Karpas-422 (cell line): ENCODE results near the gene PODN. TPM values are rescaled to one million over a fixed set of nuclear protein-coding genes. Genes with fewer than 3 reads are reported as not detected.

Experiments
- DNase-seq: peaks from one replicate; pipeline ENCODE4 v3.0.0-alpha.2; 2015
- H2AFZ ChIP-seq: fragments of 200-600 bp; sonication (generic); 2 replicates; pipeline ENCODE4 v1.6.1; 2014; ENCODE audit warnings: antibody characterized with exemption, low read length, mixed read lengths
- H3K27ac ChIP-seq: fragments of 200-600 bp; sonication (generic); 2 replicates; pipeline ENCODE4 v1.5.1; 2014; ENCODE audit warnings: mild to moderate bottlenecking, low read length, moderate library complexity
- H3K27me3 ChIP-seq: fragments of 200-600 bp; sonication (generic); 2 replicates; pipeline ENCODE4 v1.6.1; 2014; ENCODE audit warnings: low read length, mixed read lengths
- H3K36me3 ChIP-seq: fragments of 200-600 bp; sonication (generic); 2 replicates; pipeline ENCODE4 v1.6.1; 2014; ENCODE audit warnings: low read length, mixed read lengths; ENCODE audit not compliant: insufficient read depth
- H3K4me1 ChIP-seq: fragments of 200-600 bp; sonication (generic); 2 replicates; pipeline ENCODE4 v1.6.1; 2014; ENCODE audit warnings: mild to moderate bottlenecking, low read length, mixed read lengths
- H3K4me2 ChIP-seq: fragments of 200-600 bp; sonication (generic); 2 replicates; pipeline ENCODE4 v1.6.1; 2014; ENCODE audit warnings: low read length, low read depth, mild to moderate bottlenecking; ENCODE audit not compliant: poor library complexity, severe bottlenecking
- H3K4me3 ChIP-seq: fragments of 200-600 bp; sonication (generic); 2 replicates; pipeline ENCODE4 v1.5.1; 2014; ENCODE audit warnings: mild to moderate bottlenecking, antibody characterized with exemption, low read length, mixed read lengths
- H3K79me2 ChIP-seq: fragments of 200-600 bp; sonication (generic); 2 replicates; pipeline ENCODE4 v1.6.1; 2014; ENCODE audit warnings: mild to moderate bottlenecking, low read length, mixed read lengths
- H3K9ac ChIP-seq: fragments of 200-600 bp; sonication (generic); 2 replicates; pipeline ENCODE4 v1.6.0; 2014; ENCODE audit warnings: low read length
- H3K9me2 ChIP-seq: fragments of 200-600 bp; sonication (generic), shearing (Covaris generic); replicated peaks from 2 replicates; pipeline ENCODE4 v1.6.0; 2014; ENCODE audit warnings: mild to moderate bottlenecking, low read length, moderate library complexity; ENCODE audit not compliant: insufficient read depth
- H3K9me3 ChIP-seq: fragments of 300-700, 200-600 bp; sonication (generic); 2 replicates; pipeline ENCODE4 v1.6.1; 2014; ENCODE audit warnings: low read length, mixed read lengths
- H4K20me1 ChIP-seq: fragments of 200-600 bp; sonication (generic); 2 replicates; pipeline ENCODE4 v1.6.1; 2014; ENCODE audit warnings: mild to moderate bottlenecking, antibody characterized with exemption, low read length, low read depth; ENCODE audit not compliant: insufficient read depth
- total RNA-seq: library from RNA; depleted of rRNA; stranded (reverse); fragments of >200 nt; shearing (Covaris generic); gene quantifications from 2 replicates; pipeline ENCODE4 v1.2.3, GENCODE V29; 2014; ENCODE audit warnings: low replicate concordance

PODN gene
- total RNA-seq, 1 experiment from 2014 or later = not detected

GRCh38 chr1:53116933-53117600 is 55.1 kb downstream of the PODN start:
- H3K9ac ChIP-seq = no peak overlapping the region
- H3K27ac ChIP-seq = no peak overlapping the region
- no peaks in the 10 kb centered on the region for H3K27me3 ChIP-seq
- no peak overlapping the region for H3K4me2 ChIP-seq
- H3K79me2 ChIP-seq = no peaks in the 10 kb centered on the region
- no peaks in the 10 kb centered on the region for H3K4me1 ChIP-seq
- DNase-seq = no peak
- H3K4me3 ChIP-seq = no peak overlapping the region
- no peaks in the 10 kb centered on the region for H3K9me2 ChIP-seq
- no peaks in the 10 kb centered on the region for H3K9me3 ChIP-seq
- H3K36me3 ChIP-seq = no peaks in the 10 kb centered on the region
- no peak overlapping the region for H2AFZ ChIP-seq
- H4K20me1 ChIP-seq = no peaks in the 10 kb centered on the region

- Histone ChIP-seq H3K4me3 (no peak overlapping the region), H3K27me3 (no peaks in the 10 kb centered on the region), H3K4me2 (no peak overlapping the region), H3K9me3 (no peaks in the 10 kb centered on the region), H2AFZ (no peak overlapping the region), H3K9me2 (no peaks in the 10 kb centered on the region), H3K79me2 (no peaks in the 10 kb centered on the region), H4K20me1 (no peaks in the 10 kb centered on the region), H3K9ac (no peak overlapping the region), H3K4me1 (no peaks in the 10 kb centered on the region), H3K36me3 (no peaks in the 10 kb centered on the region), H3K27ac (no peak overlapping the region)
- DNase-seq = no peak
Observed at GRCh38 chr1:53117836-53118235, 55.8 kb downstream of the PODN start.

- no peak overlapping the region for H3K4me2 ChIP-seq
- H3K9me3 ChIP-seq = no peaks in the 10 kb centered on the region
- no peak overlapping the region for H3K9ac ChIP-seq
- H3K4me3 ChIP-seq = no peak overlapping the region
- H3K27me3 ChIP-seq = no peaks in the 10 kb centered on the region
- no peak overlapping the region for H3K27ac ChIP-seq
- no peaks in the 10 kb centered on the region for H3K4me1 ChIP-seq
- no peaks in the 10 kb centered on the region for H3K36me3 ChIP-seq
- no peaks in the 10 kb centered on the region for H3K9me2 ChIP-seq
- H3K79me2 ChIP-seq = no peaks in the 10 kb centered on the region
- H2AFZ ChIP-seq = no peak overlapping the region
- no peak for DNase-seq
- H4K20me1 ChIP-seq = no peaks in the 10 kb centered on the region
Observed at GRCh38 chr1:53120659-53121058, 58.6 kb downstream of the PODN start.

- Histone ChIP-seq H3K9me2 (no peaks in the 10 kb centered on the region), H3K4me1 (no peaks in the 10 kb centered on the region), H3K27me3 (no peaks in the 10 kb centered on the region), H3K4me3 (no peak overlapping the region), H3K36me3 (no peaks in the 10 kb centered on the region), H3K27ac (no peak overlapping the region), H3K9me3 (no peaks in the 10 kb centered on the region), H2AFZ (no peak overlapping the region), H3K79me2 (no peaks in the 10 kb centered on the region), H4K20me1 (no peaks in the 10 kb centered on the region), H3K9ac (no peak overlapping the region), H3K4me2 (no peak overlapping the region)
- no peak for DNase-seq
Observed at GRCh38 chr1:53121319-53122172, 59.5 kb downstream of the PODN start.

- Histone ChIP-seq H3K27ac (no peak overlapping the region), H3K9me3 (no peaks in the 10 kb centered on the region), H3K79me2 (no peaks in the 10 kb centered on the region), H2AFZ (no peak overlapping the region), H3K4me1 (no peaks in the 10 kb centered on the region), H3K4me2 (no peak overlapping the region), H3K27me3 (no peaks in the 10 kb centered on the region), H3K36me3 (no peaks in the 10 kb centered on the region), H4K20me1 (no peaks in the 10 kb centered on the region), H3K9ac (no peak overlapping the region), H3K4me3 (no peak overlapping the region), H3K9me2 (no peaks in the 10 kb centered on the region)
- no peak for DNase-seq
Observed at GRCh38 chr1:53122201-53122885, 60.3 kb downstream of the PODN start.

GRCh38 chr1:53122961-53123413 is 61.0 kb downstream of the PODN start:
- no peak overlapping the region for H3K27ac ChIP-seq
- no peaks in the 10 kb centered on the region for H3K9me2 ChIP-seq
- no peak overlapping the region for H3K9ac ChIP-seq
- H3K9me3 ChIP-seq = no peaks in the 10 kb centered on the region
- H3K79me2 ChIP-seq = no peaks in the 10 kb centered on the region
- no peak overlapping the region for H3K4me2 ChIP-seq
- no peaks in the 10 kb centered on the region for H3K4me1 ChIP-seq
- H4K20me1 ChIP-seq = no peaks in the 10 kb centered on the region
- H3K27me3 ChIP-seq = no peaks in the 10 kb centered on the region
- H3K36me3 ChIP-seq = no peaks in the 10 kb centered on the region
- H3K4me3 ChIP-seq = no peak overlapping the region
- no peak overlapping the region for H2AFZ ChIP-seq
- DNase-seq = no peak

GRCh38 chr1:53123453-53124140 is 61.6 kb downstream of the PODN start:
- no peaks in the 10 kb centered on the region for H3K79me2 ChIP-seq
- H3K9me3 ChIP-seq = no peaks in the 10 kb centered on the region
- no peak for DNase-seq
- H2AFZ ChIP-seq = no peak overlapping the region
- H3K4me1 ChIP-seq = no peaks in the 10 kb centered on the region
- no peak overlapping the region for H3K9ac ChIP-seq
- H3K27ac ChIP-seq = no peak overlapping the region
- H3K27me3 ChIP-seq = no peaks in the 10 kb centered on the region
- no peak overlapping the region for H3K4me2 ChIP-seq
- H3K9me2 ChIP-seq = no peaks in the 10 kb centered on the region
- H3K4me3 ChIP-seq = no peak overlapping the region
- H4K20me1 ChIP-seq = no peaks in the 10 kb centered on the region
- no peaks in the 10 kb centered on the region for H3K36me3 ChIP-seq

GRCh38 chr1:53125122-53125521 is 63.1 kb downstream of the PODN start:
- H3K4me1 ChIP-seq = no peaks in the 10 kb centered on the region
- H3K9me2 ChIP-seq = no peaks in the 10 kb centered on the region
- no peaks in the 10 kb centered on the region for H3K27me3 ChIP-seq
- no peaks in the 10 kb centered on the region for H3K79me2 ChIP-seq
- no peak for DNase-seq
- H3K4me3 ChIP-seq = no peak overlapping the region
- H3K36me3 ChIP-seq = no peaks in the 10 kb centered on the region
- no peak overlapping the region for H3K9ac ChIP-seq
- H3K4me2 ChIP-seq = no peak overlapping the region
- H3K27ac ChIP-seq = no peak overlapping the region
- H4K20me1 ChIP-seq = no peaks in the 10 kb centered on the region
- H2AFZ ChIP-seq = no peak overlapping the region
- no peaks in the 10 kb centered on the region for H3K9me3 ChIP-seq
